ENCODE results near the gene C16orf54. TPM values are rescaled to one million over a fixed set of nuclear protein-coding genes. Genes with fewer than 3 reads are reported as not detected.
"Not testable (repeated sequence)": the region's sequence is repeated elsewhere in the genome, so short reads cannot be mapped to it uniquely, and the experiment has no call there.

The C16orf54 gene
- total RNA-seq, 1 experiment from 2014 or later, result not detected

DNA sequence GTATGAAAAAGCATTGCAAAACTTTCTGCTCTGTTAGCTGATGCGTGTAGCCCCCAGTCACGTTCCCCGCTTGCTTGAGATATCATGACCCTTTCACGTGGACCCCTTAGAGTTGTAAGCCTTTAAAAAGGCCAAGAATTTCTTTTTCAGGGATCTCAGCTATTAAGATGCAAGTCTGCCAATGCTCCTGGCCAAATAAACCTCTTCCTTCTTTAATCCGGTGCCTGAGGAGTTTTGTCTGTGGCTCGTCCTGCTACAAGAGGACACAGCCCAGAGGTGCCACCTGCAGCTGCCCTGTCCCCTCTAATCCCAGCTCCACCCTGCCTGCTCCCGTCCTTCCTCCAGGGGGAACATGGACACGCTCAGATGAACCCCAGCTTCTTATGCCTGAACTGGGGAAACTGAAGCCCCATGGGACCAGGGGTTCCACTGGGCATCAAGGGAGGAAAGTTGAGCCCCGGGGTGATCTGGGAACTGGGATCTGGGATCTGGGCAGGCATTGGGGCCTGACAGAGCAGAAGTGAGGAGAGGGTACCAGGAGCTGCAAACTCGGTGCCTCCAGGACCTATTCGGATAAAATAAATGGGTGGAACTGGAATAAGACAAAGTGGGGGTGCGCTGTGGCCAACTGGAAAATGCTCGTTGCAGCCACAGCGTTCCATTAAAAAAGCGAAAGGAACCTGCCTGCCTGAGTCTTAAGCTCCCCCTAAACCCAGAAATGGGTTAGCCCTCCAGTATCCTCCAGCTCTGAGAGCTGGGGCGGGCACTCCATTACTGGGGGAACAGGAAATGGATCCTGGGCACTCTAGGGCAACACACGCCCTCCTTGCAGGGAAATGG, 47.1 kb downstream of the C16orf54 start:
- no TSS peak for BruUV-seq (replicated peaks)
- Mint-ChIP-seq H3K36me3 (ENCODE audit: insufficient read depth, unreplicated experiment) (no peaks in the 10 kb centered on the region), H3K27me3 (ENCODE audit: unreplicated experiment) (peaks cover 30% of the 10 kb centered on the region), H3K4me1 (ENCODE audit: low read depth, unreplicated experiment) (peaks cover 16% of the 10 kb centered on the region), H3K4me3 (ENCODE audit: low read depth, unreplicated experiment) (no peak overlapping the region), H3K27ac (ENCODE audit: unreplicated experiment) (no peak overlapping the region), H3K9me3 (ENCODE audit: low read depth, unreplicated experiment) (no peaks in the 10 kb centered on the region)
- CTCF ChIA-PET, result interaction anchor here (0.8 to 3.1 kb wide), 5 partner anchors 24 to 333 kb away, joined by 3 to 16 read pairs (median 5); partner anchors contain the start of genes PAGR1 and TLCD3B
- DNase-seq, result no peak
- intact Hi-C loops (cut with micrococcal nuclease; ENCODE audit: unreplicated experiment), result no loop called here
- no peak for TF ChIP-seq CTCF (IDR thresholded peaks at IDR 0.05; ENCODE audit: unreplicated experiment)

DNA sequence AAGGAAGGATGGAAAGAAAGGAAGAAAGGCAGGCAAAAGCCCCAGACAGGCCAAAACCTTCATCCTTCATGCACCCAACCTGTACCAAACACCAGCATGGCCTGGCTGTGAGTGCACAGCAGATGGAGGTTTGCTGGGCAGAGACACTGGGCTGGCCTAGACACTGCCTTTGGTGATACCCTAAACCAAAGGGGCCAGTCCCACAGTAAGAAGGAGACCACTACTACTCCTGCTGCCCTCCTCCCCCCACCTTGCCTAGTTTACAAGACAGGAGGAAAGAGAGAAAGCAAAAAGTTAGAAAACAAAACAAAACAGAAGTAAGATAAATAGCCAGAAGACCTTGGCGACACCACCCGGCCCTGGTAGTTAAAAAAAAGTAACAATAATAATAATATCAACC, 47.7 kb downstream of the C16orf54 start:
- TF ChIP-seq CTCF (IDR thresholded peaks at IDR 0.05; ENCODE audit: unreplicated experiment), result no peak
- intact Hi-C loops (cut with micrococcal nuclease; ENCODE audit: unreplicated experiment), result no loop called here
- Mint-ChIP-seq H3K4me1 (ENCODE audit: low read depth, unreplicated experiment) (peaks cover 16% of the 10 kb centered on the region), H3K4me3 (ENCODE audit: low read depth, unreplicated experiment) (no peak overlapping the region), H3K27ac (ENCODE audit: unreplicated experiment) (no peak overlapping the region), H3K9me3 (ENCODE audit: low read depth, unreplicated experiment) (no peaks in the 10 kb centered on the region), H3K27me3 (ENCODE audit: unreplicated experiment) (peaks cover 30% of the 10 kb centered on the region), H3K36me3 (ENCODE audit: insufficient read depth, unreplicated experiment) (no peaks in the 10 kb centered on the region)
- CTCF ChIA-PET, result interaction anchor here (1.2 kb wide), 1 partner anchor 118 kb away, joined by 3 read pairs; the partner anchor contains the start of gene PAGR1
- no TSS peak for BruUV-seq (replicated peaks)
- no peak for DNase-seq

- CTCF ChIA-PET, result no interaction called here
- TF ChIP-seq CTCF (IDR thresholded peaks at IDR 0.05; ENCODE audit: unreplicated experiment), result no peak
- no peak for DNase-seq
- intact Hi-C loops (cut with micrococcal nuclease; ENCODE audit: unreplicated experiment), result no loop called here
- H3K9me3 Mint-ChIP-seq (ENCODE audit: low read depth, unreplicated experiment), result no peaks in the 10 kb centered on the region
- peaks cover 30% of the 10 kb centered on the region for H3K27me3 Mint-ChIP-seq (ENCODE audit: unreplicated experiment)
- no TSS peak for BruUV-seq (replicated peaks)
- H3K4me1 Mint-ChIP-seq (ENCODE audit: low read depth, unreplicated experiment), result peaks cover 16% of the 10 kb centered on the region
- no peak overlapping the region for H3K4me3 Mint-ChIP-seq (ENCODE audit: low read depth, unreplicated experiment)
- no peaks in the 10 kb centered on the region for H3K36me3 Mint-ChIP-seq (ENCODE audit: insufficient read depth, unreplicated experiment)
- no peak overlapping the region for H3K27ac Mint-ChIP-seq (ENCODE audit: unreplicated experiment)
Observed at GRCh38 chr16:29697391-29697790, 48.4 kb downstream of the C16orf54 start.

DNA sequence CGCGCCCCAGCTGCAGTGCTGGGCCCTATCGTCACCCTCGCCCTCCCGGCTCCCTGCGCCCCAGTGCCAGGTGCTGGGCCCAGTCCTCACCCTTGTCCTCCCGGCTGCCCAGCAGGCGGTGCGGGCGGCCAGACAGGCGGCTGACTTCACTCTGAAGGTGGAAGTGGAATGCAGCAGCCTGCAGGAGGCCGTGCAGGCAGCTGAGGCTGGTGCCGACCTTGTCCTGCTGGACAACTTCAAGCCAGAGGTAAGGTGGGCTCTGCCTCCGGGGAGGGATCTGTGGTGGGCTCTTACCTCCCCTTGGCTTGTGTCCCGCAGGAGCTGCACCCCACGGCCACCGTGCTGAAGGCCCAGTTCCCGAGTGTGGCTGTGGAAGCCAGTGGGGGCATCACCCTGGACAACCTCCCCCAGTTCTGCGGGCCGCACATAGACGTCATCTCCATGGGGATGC, 48.9 kb downstream of the C16orf54 start:
- no peak for TF ChIP-seq CTCF (IDR thresholded peaks at IDR 0.05; ENCODE audit: unreplicated experiment)
- H3K4me3 Mint-ChIP-seq (ENCODE audit: low read depth, unreplicated experiment), result no peak overlapping the region
- no TSS peak for BruUV-seq (replicated peaks)
- H3K27ac Mint-ChIP-seq (ENCODE audit: unreplicated experiment), result no peak overlapping the region
- peaks cover 30% of the 10 kb centered on the region for H3K27me3 Mint-ChIP-seq (ENCODE audit: unreplicated experiment)
- no peaks in the 10 kb centered on the region for H3K9me3 Mint-ChIP-seq (ENCODE audit: low read depth, unreplicated experiment)
- intact Hi-C loops (cut with micrococcal nuclease; ENCODE audit: unreplicated experiment), result no loop called here
- CTCF ChIA-PET, result no interaction called here
- peaks cover 16% of the 10 kb centered on the region for H3K4me1 Mint-ChIP-seq (ENCODE audit: low read depth, unreplicated experiment)
- DNase-seq, result no peak
- no peaks in the 10 kb centered on the region for H3K36me3 Mint-ChIP-seq (ENCODE audit: insufficient read depth, unreplicated experiment)

- BruUV-seq (replicated peaks); H3K9me3 Mint-ChIP-seq (ENCODE audit: low read depth, unreplicated experiment); H3K27ac Mint-ChIP-seq (ENCODE audit: unreplicated experiment); intact Hi-C loops (cut with micrococcal nuclease; ENCODE audit: unreplicated experiment); H3K36me3 Mint-ChIP-seq (ENCODE audit: insufficient read depth, unreplicated experiment); DNase-seq; H3K4me3 Mint-ChIP-seq (ENCODE audit: low read depth, unreplicated experiment): not testable (repeated sequence)
- peaks cover 11% of the 10 kb centered on the region for H3K4me1 Mint-ChIP-seq (ENCODE audit: low read depth, unreplicated experiment)
- CTCF ChIA-PET, result interaction anchor here (0.6 kb wide), 1 partner anchor 315 kb away, joined by 3 read pairs; the partner anchor contains the start of gene DOC2A
- H3K27me3 Mint-ChIP-seq (ENCODE audit: unreplicated experiment), result peaks cover 30% of the 10 kb centered on the region
Observed at GRCh38 chr16:29695675-29696074, 50.1 kb downstream of the C16orf54 start.

Data from Calu3 (cell line).